AG09319 (cell line): ENCODE results near the gene UNC79.

ENCODE experiments used
- DNase-seq: peaks from one replicate; pipeline ENCODE4 v3.0.0-alpha.2; 2010; ENCODE audit warnings: low read depth; ENCODE audit errors: extremely low read depth
- CTCF ChIP-seq: IDR thresholded peaks from 2 replicates; pipeline ENCODE4 v1.5.1; 2011; ENCODE audit warnings: low read depth, mild to moderate bottlenecking, inconsistent platforms, low read length, moderate library complexity

Gene UNC79

GRCh38 chr14:93744176-93744575 lies 313.4 kb downstream of the UNC79 start:
- DNase-seq = no peak
- TF ChIP-seq CTCF = no peak

- no peak for TF ChIP-seq CTCF
- DNase-seq = no peak
Observed at GRCh38 chr14:93744876-93745275, 314.1 kb downstream of the UNC79 start.

GRCh38 chr14:93745603-93746273 lies 315.0 kb downstream of the UNC79 start:
- no peak for DNase-seq
- no peak for TF ChIP-seq CTCF

- TF ChIP-seq CTCF = no peak
- no peak for DNase-seq
Observed at GRCh38 chr14:93747102-93747501, 316.4 kb downstream of the UNC79 start.

GRCh38 chr14:93747560-93747959 lies 316.8 kb downstream of the UNC79 start:
- no peak for TF ChIP-seq CTCF

GRCh38 chr14:93748208-93749075 lies 317.7 kb downstream of the UNC79 start:
- no peak for TF ChIP-seq CTCF
- no peak for DNase-seq

More at GRCh38 chr14:93747560-93747959, 316.8 kb downstream of the UNC79 start:
- no peak for DNase-seq

- DNase-seq = no peak
- no peak for TF ChIP-seq CTCF
Observed at GRCh38 chr14:93749076-93749420, 318.3 kb downstream of the UNC79 start.
